Kidney epithelial cell (primary cell): ENCODE measurements around the gene CCDC43. TPM values are rescaled to one million over a fixed set of nuclear protein-coding genes. Genes with fewer than 3 reads are reported as not detected.
A peak's percentile ranks its signal among the peaks of the same experiment; 100 is the strongest.

Source experiments
- DNase-seq: peaks from one replicate; pipeline ENCODE4 v3.0.0-alpha.2; 2010; ENCODE audit warnings: low read depth
- H3K27me3 ChIP-seq: 2 replicates; pipeline ENCODE4 v1.6.0; 2011; ENCODE audit warnings: low read length; ENCODE audit not compliant: control insufficient read depth, insufficient read depth
- H3K36me3 ChIP-seq: 2 replicates; pipeline ENCODE4 v1.5.1; 2011; ENCODE audit warnings: low read length; ENCODE audit not compliant: control insufficient read depth, insufficient read depth
- H3K4me3 ChIP-seq: 2 replicates; pipeline ENCODE4 v1.5.1; 2011; ENCODE audit warnings: low read depth, mild to moderate bottlenecking, control low read depth, low read length
- total RNA-seq: library from RNA; depleted of rRNA; stranded (reverse); fragments of >200 nt; gene quantifications from 2 replicates; pipeline ENCODE4 v1.2.3, GENCODE V29; 2015
- TF ChIP-seq, protein P1 (sequence below): IDR thresholded peaks from 2 replicates; pipeline ENCODE4 v1.5.1; 2011; ENCODE audit warnings: mild to moderate bottlenecking, moderate library complexity, low read length, control low read depth, inconsistent platforms; ENCODE audit not compliant: insufficient read depth, poor library complexity, severe bottlenecking

Gene CCDC43
- total RNA-seq, 1 donor from 2014 or later: 23.6 TPM

DNA sequence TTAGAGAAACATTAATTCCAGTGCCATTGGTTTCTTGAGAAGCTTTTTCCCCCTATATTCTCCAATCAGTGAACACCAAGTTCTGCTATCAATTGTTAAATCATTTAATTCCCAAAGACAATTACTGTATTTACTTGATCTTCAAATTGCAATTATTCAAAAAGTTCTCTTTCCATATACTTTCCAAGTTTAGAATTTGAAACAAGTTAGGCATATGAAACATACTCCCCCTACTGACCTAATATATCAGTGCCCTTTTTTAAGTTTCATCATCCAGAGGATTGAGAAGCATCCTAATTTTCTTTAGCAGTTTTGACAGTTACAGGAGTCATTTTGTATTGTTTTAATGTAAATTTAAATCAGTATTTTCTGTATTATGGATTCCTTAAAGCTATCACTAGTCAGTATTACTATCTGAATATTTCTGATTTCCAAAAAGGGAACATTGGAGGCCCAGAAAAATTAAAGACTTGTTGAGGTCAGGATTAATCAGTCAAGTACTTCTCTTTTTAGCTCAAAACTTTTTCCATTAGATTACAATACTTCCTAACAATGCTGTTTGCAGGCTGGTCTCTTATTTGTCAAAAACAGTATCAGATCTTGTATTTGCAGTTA is 17.0 kb downstream of the CCDC43 start:
- Histone ChIP-seq H3K4me3 (no peak overlapping the region), H3K27me3 (no peaks in the 10 kb centered on the region), H3K36me3 (no peaks in the 10 kb centered on the region)
- TF ChIP-seq, protein P1, sequence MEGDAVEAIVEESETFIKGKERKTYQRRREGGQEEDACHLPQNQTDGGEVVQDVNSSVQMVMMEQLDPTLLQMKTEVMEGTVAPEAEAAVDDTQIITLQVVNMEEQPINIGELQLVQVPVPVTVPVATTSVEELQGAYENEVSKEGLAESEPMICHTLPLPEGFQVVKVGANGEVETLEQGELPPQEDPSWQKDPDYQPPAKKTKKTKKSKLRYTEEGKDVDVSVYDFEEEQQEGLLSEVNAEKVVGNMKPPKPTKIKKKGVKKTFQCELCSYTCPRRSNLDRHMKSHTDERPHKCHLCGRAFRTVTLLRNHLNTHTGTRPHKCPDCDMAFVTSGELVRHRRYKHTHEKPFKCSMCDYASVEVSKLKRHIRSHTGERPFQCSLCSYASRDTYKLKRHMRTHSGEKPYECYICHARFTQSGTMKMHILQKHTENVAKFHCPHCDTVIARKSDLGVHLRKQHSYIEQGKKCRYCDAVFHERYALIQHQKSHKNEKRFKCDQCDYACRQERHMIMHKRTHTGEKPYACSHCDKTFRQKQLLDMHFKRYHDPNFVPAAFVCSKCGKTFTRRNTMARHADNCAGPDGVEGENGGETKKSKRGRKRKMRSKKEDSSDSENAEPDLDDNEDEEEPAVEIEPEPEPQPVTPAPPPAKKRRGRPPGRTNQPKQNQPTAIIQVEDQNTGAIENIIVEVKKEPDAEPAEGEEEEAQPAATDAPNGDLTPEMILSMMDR: peak; percentile 46
- DNase-seq: no peak

DNA sequence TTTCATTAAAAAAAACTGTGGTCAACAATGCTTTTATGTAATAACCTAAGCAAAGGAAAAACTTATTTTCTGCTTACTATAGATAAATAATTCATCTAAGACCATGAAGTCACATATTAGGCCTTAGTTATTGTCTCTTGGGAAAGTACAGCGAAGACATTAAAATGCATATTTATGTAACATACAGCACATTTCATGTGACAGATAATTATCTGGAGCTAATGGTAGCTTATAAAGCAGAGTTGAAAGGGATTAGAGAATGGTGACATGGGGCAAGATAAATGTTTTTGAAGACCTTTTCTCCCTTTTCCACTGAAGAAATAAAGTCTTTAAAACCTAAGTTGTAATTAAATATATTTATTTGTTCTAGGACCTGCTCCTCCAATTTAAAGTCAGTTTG is 23.6 kb downstream of the CCDC43 start:
- Histone ChIP-seq H3K27me3 (no peaks in the 10 kb centered on the region), H3K36me3 (no peaks in the 10 kb centered on the region), H3K4me3 (no peak overlapping the region)
- TF ChIP-seq, protein P1: no peak
- DNase-seq: no peak

DNA sequence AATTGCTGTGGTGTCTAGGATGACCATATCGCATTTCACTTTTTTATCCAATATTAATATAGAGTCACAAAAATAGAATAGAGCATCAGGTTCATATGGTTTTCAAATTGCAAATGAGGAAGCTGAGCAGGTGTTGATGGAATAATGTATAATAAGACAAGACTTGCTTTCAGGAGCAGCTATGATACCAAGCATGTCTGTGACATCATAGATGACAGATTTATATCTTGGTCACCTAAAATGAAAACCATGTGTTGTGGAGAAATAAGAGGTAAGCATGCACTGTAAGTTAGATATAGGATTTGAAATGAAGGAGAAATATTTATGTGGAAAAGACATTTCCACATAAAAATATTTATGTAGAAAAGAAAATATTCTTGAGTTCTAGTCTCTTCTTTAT is 24.7 kb downstream of the CCDC43 start:
- Histone ChIP-seq H3K4me3 (no peak overlapping the region), H3K27me3 (no peaks in the 10 kb centered on the region), H3K36me3 (no peaks in the 10 kb centered on the region)
- DNase-seq: no peak
- TF ChIP-seq, protein P1: no peak

DNA sequence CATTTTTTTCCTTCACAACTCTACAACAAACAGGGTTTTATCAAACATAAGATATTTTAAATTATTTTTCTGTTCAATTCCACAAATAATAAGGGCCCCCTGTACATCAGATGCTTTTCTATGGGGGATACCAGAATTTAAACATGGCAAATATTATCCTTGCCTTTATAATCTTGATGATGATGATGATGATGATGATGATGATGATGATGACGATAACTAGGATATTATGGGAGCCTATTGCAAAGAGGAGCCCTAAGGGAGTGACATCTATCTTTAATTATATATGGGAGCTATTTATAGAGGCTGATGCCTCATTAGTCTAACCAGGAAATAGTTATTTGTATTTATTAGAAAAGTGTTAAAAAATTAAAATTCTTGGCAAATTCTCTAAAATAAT is 26.5 kb downstream of the CCDC43 start:
- no peaks in the 10 kb centered on the region for H3K27me3 ChIP-seq
- H3K36me3 ChIP-seq: no peaks in the 10 kb centered on the region
- DNase-seq: no peak
- no peak overlapping the region for H3K4me3 ChIP-seq
- TF ChIP-seq, protein P1: no peak

DNA sequence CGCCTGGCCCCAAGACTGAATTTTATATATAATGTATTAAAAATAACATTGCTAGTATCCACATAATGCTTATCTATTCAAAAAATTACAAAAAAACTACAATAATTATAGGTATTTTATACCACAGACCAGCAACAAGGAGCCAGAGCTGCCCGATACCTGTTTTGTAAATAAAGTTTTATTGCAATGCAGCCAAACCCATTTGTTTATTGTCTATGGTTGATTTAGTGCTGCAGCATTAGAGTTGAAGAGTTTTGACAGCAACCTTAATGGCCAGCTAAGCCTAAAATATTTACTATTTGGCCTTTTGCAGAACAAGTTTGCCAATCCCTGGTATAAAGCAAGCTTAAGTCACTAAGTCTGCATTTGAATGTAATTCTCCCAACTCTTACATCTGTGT is 27.7 kb downstream of the CCDC43 start:
- TF ChIP-seq, protein P1: no peak
- DNase-seq: no peak
- Histone ChIP-seq H3K27me3 (peaks cover 2% of the 10 kb centered on the region), H3K36me3 (no peaks in the 10 kb centered on the region), H3K4me3 (no peak overlapping the region)
